Frontal cortex (tissue), 4 donors: Measurements from ENCODE around the gene CFAP68. TPM values are rescaled to one million over a fixed set of nuclear protein-coding genes. Genes with fewer than 3 reads are reported as not detected.
A peak's percentile ranks its signal among the peaks of the same experiment; 100 is the strongest.
"Not testable (repeated sequence)": the region's sequence is repeated elsewhere in the genome, so short reads cannot be mapped to it uniquely, and the experiment has no call there.

Experiments used
- DNase-seq, 2 donors: peaks; one replicate each; pipeline ENCODE4 v3.0.0; 2012; ENCODE audit warnings: low spot score in 2 of 2
- FAIRE-seq: peaks from 2 replicates; lab custom pipeline; 2012; peaks lifted over from hg19 to GRCh38; lab: Jason Lieb, UNC
- total RNA-seq: library from RNA; depleted of rRNA; stranded (reverse); fragments of >200 nt; gene quantifications from one replicate; pipeline ENCODE4 v1.2.3, GENCODE V29; 2014
- donor health status: control.
- donor health status: control.
- donor health status: control.

CFAP68 gene
- total RNA-seq, 1 donor from 2014 or later = 15.1 TPM

DNA sequence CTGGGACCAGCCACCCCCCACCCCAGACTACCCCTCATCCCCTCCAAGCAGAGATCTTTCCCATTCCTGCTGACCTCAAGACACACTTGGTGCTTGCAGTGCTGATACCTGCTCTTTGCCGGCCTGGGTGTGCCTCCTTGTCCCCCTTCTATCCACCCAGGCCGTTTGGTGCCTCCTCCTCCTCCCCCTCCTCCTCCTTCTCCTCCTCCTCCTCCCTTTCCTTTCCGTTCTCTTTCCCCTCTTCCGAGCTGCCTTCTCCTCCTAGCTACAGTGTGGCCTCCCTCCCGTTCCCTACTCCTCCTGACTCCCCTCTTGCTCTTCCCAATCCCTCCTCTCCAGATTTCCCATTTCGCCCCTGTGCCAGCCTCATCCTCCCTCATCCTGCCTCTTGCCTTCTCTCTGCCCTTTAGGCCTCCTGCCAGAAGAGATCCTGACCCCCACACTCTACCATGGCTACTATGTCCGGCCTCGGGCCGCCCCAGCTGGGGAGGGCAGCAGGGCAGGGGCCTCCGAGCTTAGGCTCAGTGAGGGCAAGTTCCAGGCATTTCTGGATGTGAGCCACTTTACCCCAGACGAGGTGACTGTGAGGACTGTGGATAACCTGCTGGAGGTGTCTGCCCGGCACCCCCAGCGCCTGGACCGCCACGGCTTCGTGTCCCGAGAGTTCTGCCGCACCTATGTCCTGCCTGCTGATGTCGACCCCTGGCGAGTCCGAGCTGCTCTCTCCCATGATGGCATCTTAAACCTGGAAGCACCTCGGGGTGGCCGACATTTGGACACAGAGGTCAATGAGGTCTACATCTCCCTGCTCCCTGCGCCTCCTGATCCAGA is 33.9 kb downstream of the CFAP68 start:
- FAIRE-seq = no peak
- DNase-seq = no peak

DNA sequence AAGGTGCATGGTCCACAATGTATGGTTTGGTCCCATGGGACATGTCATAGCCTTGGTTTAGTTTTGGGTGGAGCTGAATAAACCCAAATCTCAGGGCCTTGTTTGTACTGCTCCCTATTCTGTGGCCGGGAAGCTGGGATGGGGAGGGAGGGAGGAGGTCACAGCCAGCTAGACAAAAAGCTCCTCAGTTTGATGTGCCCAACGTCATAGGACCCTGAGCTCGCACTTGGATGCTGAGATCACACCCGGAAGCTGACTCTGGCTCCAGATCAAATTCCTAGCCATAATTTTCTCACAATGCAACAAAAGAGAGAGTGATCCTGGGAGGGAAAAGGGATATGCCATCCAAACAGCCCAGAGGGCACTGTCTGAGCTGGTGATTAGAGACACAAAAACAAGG is 34.7 kb downstream of the CFAP68 start:
- DNase-seq (no peak), FAIRE-seq (no peak)

DNA sequence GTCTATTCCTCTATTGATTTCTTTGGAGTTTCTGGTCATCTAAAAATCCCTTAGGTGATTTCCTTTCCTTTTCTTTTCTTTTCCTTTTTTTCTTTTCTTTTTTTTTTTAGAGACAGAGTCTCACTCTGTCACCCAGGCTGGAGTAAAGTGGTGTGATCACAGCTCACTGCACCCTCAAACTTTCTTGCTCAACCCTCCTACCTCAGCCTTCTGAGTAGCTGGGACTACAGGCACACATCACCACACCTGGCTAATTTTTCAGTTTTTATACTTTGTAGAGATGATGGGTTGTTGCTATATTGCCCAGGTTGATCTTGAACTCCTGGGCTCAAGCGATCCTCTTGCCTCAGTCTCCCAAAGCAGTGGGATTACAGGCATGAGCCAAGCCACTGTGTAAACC is 37.4 kb downstream of the CFAP68 start:
- no peak for DNase-seq
- no peak for FAIRE-seq

DNA sequence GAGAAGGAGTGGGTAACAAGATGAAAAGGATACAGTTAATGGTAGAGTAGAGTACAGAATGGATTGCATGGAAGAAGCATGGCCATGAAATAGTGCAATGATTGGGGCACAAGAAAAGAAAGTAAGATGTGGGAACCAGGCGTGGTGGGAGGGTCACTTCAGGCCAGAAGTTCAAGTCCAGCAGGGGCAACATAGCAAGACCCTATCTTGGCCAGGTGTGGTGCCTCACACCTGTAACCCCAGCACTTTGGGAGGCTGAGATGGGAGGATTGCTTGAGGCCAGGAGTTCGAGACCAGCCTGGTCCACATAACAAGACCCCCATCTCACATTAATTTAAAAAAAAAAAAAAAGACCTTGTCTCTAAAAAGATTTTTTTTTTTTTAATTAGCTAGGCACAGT is 38.0 kb downstream of the CFAP68 start:
- no peak for DNase-seq
- no peak for FAIRE-seq

DNA sequence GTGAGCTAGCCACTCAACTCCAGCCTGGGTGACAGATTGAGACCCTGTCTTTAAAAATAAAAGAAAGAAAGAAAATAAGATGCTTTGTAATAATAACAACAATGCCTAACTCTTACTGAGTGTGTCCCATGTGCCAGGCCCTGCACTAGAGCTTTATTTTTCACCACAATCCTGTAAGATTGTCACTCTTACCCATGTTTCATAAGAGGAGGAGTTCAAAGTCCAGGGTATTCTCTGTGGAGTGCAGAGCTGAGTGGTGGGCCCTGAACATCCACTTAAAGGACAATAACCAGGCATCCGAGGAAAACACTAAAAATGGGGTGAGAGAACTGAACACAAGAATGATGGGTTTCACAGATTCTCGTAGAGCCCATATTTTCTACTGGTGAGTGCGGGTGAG is 38.4 kb downstream of the CFAP68 start:
- no peak for DNase-seq
- FAIRE-seq = no peak

DNA sequence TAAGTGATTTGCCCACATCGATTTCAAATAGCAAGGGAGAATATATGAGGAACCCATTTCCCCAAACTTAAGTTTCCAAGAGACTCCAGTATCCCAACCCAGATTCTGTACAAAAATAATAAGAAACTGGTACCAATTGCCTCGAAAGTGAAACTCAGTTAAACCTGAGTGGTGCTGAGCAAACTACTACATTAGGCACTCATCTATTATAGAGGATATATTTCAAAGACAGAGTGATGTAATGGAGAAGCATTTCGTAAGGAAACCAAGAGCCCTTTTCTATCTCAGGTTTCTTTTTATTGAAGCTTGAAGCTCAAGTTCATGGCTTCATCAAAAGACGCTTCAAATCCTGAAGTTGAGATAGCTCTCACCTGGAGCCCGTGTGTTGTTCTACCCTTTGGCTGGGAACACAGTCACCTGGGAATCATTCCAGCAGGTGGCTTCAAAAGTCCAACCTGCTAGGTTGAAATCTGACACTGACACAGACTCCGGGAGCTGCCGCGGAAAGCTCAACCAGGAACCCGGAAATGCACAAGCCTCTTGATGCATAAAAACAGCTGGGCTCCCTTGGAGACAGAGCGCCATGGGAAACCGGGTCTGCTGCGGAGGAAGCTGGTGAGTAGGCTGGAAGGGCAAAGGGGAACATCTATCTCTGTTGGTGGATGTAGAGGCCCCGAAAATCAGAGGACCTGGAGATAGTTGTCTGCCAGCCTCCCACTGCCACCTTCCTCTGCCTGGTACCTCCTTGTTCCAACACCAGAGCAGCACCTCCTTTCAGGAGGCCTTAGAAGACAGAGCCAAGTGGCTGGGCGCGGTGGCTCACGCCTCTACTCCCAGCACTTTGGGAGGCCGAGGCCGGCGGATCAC is 39.3 kb downstream of the CFAP68 start, which contains the start of gene C11orf52:
Gene C11orf52 (plus strand): TSS at position 524 of the 867 bp plus-strand sequence. CDS start 60 bp downstream, at position 584.
- FAIRE-seq = no peak
- no peak for DNase-seq

DNA sequence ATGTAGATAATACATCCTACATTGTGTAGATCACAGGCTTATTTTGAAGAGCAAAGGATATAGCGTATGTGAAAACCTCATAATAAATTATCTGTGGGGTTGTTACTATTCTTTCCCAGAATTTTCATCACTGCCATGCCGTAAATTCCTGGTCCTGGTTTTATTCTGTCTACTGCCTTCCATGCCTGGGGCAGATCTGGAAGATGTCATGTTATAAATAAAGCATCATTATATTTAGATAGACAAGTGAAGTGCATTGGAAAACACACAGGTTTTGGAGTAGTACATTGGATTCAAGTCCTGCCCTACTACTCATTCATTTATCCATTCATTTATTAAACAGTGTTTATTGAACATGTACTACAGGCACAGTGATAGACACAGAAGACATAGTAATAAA is 41.6 kb downstream of the CFAP68 start:
- DNase-seq = no peak
- no peak for FAIRE-seq

DNA sequence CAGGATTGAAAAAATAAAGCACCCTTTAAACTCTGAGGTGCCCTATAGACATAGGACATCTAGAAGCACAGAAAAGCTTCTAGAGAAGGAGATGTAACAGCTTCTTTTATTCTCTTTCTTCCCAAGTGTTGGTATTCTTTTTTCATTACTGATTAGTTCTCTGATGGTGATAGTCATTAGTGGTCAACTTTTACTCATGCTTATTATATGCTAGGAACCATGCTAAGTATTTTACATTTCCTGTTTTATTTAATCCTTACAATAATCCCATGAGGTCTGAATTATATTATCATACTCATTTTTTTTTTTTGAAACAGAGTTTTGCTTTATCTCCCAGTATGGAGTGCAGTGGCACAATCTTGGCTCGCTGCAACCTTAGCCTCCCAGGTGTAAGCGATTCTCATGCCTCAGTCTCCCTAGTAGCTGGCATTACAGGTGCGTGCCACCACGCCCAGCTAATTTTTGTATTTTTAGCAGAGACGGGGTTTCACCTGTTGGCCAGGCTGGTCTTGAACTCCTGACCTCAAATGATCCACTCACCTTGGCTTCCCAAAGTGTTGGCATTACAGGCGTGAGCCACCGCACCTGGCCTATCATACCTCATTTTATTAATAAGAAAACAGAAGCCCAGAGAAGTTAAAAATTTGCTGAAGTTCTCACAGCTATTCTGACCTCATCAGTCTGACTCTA is 42.3 kb downstream of the CFAP68 start:
- FAIRE-seq = no peak
- no peak for DNase-seq

DNA sequence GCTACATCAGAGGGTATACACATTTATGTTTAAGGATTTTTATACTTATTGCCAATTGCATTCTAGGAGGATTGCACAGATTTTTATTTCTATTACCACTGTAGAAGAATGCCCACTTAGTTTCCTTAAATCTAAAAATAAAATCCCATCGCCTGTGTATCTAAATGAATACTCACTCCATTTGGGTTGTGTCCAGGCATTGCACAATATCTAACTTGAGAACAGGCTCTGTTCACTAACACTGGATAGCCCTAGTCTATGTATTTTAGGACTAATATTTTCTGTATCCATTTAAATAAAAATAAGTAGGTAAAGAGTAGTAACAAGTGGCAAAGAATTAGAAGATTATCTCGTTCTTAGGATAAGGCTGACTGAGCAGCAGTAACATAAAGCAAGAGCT is 43.5 kb downstream of the CFAP68 start:
- DNase-seq (no peak), FAIRE-seq (no peak)

DNA sequence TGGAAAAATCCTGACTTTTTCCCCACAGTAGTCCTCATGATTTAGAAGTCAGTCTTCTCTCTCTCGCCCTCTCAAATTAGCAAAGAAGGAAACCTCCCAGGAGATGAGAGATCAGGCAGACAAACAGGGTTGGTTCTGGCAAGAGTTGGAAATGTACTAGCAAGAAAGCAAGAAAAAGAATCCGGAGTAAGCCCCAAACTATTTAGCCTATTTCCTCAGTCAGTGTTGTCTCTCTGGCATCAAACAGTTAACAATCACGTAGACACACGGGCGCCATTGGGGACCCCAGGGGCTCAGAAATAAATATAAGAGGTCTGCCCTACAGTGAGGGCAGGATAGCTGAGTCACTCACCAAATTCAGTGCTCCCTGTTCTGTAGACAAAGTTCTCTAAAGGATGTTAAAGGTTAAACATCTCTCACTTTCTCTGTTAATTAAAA is 44.0 kb downstream of the CFAP68 start:
- FAIRE-seq (no peak), DNase-seq (no peak)

DNA sequence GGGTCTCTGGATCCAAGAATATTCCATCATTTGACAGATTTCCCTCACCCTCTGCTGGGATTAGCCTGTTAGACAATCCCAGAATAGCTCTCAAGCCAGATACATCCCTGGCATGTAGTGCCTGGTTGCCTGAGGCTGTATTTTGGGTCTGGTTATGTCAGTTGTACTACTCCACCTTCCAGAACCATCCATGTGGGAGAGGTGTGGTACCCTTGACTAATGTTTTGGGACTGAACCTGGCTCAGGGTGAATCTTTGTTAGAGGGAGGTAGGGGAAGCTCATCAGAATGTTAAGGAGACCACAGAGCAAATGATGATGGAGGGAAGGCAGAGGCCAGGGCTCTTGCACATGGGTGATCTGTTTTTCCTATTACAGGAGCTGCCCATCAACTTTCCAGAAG is 44.6 kb downstream of the CFAP68 start:
- DNase-seq (no peak), FAIRE-seq (no peak)

DNA sequence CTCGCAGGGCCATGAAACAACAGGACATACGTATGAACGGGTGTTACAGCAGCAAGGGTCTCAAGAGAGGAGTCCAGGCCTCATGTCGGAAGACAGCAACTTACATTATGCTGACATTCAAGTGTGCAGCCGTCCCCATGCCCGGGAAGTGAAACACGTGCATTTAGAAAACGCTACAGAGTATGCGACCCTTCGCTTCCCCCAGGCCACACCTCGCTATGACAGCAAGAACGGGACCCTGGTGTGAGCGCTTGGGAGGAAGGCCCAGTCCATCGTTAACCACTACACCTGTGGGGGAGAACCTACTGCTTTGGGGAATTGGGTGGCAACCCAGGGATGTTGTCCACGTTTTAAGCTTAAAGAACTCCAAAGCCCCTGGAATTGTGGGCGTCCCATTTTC is 46.6 kb downstream of the CFAP68 start:
- DNase-seq (no peak), FAIRE-seq (no peak)

DNA sequence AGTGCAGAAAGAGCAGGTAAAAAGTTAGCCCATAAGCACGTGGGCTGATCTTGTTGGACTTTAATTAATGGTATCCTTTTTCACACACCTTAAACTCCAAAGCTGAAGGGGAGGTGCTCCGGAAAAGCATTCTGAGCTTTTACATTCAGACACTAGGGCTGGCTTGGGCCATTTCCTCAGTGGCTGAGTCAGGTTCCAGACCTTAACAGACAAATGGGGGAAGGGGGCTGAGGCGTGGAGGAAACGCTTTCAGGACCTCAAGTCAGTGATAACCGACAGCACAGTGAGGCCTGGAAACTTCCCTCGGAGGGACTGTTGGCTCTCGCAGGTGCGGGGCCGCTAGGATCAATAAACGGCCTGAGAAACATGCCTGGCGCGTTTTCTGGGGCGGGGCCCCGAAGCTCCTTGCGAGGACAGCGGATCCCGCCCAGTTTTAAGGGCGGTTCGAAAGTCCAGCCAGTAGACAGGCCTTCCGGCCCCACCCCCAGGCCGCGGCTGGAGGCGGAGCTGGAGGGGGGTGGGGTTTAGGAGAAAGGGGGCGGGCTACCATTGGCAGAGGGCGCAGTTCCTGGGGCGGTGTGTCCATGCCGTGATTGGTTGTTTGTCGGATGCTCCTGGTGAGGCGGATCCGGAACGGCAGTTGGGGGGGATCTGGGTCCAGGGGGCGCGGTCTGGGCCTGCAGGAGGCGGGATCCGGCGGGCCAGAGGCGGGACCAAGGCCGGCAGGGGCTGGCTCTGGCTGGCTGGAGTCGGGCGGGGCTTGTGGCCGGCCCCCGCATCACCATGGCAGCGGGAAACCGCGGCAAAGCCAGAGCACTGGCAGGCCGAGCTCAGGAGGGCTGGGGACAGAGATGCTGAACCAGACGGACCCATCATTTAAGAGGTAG is 47.4 kb downstream of the CFAP68 start:
- no peak for FAIRE-seq
- DNase-seq = peak; percentile 93

DNA sequence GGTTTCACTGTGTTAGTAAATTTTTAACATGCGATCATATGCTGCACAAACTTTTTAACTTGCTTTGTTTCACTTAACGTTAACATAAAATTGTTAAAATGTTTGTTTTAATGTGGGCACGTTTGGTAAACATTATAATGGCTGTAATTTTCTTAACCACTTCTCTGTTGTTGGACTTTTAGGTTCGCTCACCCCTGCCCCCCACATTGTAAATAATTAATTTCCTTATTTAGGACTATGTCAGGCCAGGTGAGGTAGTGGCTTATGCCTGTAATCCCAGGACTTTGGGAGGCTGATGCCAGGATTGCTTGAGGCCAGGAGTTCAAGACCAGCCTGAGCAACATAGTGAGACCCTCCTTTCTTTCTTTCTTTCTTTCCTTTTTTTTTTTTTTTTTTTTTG is 51.1 kb downstream of the CFAP68 start:
- FAIRE-seq = no peak

DNA sequence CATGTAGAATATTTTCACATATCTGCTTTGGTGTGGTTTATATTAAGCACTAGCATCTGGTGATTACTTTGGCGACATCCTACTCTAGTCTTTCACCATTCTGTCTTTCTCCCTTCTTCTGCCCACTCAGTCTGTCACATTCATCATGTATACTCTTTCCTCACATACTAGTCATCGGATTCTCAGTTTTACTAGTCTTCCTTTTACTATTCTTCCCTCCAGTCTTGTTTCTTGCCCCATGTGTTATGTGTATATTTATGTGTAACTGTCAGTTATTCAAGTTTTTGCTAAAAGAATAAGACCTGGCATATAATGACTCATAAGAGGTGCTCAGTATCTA is 53.2 kb downstream of the CFAP68 start:
- DNase-seq = no peak
- FAIRE-seq = no peak

More for the DNA sequence above, 51.1 kb downstream of the CFAP68 start:
- DNase-seq = no peak

DNA sequence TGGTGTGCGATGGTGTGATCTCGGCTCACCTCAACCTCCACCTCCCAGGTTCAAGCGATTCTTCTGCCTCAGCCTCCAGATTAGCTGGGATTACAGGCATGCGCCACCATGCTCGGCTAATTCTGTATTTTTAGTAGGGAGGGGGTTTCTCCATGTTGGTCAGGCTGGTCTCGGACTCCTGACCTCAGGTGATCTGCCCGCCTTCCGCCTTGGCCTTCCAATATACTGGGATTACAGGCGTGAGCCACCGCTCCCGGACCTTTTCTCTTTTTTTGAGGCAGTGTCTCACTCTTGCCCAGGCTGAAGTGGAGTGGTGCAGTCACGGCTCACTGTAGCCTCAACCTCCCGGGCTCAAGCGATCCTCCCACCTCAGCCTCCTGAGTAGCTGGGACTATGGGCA is 53.8 kb downstream of the CFAP68 start:
- DNase-seq, FAIRE-seq: not testable (repeated sequence)

DNA sequence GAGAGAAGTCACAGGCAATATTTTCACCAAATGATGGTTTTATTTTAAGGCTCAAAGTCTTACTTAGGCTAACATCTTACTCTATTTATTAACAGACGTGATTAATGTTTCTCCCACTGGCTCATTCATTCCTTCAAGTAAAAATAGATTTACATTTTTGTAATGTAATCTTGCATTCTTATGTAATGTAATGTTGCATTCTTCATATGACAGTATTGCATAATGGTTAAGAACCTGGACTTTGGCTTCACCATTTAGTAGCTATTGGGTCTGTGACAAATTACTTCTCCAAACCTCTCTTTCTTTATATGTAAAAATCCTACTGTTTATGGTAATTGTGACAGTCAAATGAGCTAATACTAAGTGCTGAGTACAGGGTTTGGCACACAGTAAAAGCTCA is 54.5 kb downstream of the CFAP68 start:
- no peak for DNase-seq
- no peak for FAIRE-seq

DNA sequence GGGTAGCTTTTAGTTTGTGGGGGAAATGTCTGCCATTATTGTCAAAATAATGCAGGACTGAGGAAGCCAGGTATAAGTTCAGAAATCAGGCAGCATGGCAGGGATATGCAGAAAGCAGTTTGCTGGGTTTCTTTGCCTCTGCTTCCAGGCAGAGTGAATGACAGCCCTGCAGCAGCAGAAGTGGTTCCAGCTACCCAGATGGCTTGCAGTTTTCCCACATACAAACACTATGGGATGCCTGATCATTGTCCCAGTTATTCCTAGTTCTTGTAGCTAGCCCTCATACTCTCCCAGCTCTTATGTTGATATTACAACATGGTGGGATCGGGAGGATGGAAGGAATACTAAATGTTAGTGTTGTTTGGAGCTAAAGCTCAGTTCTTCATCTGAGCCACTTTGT is 55.0 kb downstream of the CFAP68 start:
- no peak for DNase-seq
- FAIRE-seq = no peak
